ENCODE measurements around the gene TRAF5.

Gene TRAF5

DNA sequence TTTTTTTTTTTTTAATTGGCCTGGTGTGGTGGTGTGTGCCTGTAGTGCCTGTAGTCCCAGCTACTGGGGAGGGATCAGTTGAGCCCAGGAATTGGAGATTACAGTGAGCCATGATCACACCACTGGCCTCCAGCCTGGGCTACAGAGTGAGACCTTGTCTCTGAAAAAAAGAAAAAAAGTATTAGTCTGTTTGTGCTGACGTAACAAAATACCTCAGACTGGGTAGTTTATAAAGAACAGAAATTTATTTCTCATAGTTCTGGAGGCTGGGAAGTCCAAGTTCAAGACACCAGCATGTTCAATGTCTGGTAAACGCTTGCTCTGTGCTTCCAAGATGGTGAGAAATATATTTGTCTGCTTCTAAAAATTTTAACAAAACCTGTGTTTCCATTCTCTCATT lies 25.8 kb downstream of the TRAF5 start:
- no peaks in the 10 kb centered on the region for H3K27me3 Mint-ChIP-seq
- H3K4me3 Mint-ChIP-seq = no peak overlapping the region
- H3K27ac Mint-ChIP-seq = no peak overlapping the region
- H3K4me1 Mint-ChIP-seq = peaks cover 80% of the 10 kb centered on the region
- H3K9me3 Mint-ChIP-seq = peaks cover 11 to 22% of the 10 kb centered on the region in 2 donors
- no peak for DNase-seq
- ATAC-seq = no peak

DNA sequence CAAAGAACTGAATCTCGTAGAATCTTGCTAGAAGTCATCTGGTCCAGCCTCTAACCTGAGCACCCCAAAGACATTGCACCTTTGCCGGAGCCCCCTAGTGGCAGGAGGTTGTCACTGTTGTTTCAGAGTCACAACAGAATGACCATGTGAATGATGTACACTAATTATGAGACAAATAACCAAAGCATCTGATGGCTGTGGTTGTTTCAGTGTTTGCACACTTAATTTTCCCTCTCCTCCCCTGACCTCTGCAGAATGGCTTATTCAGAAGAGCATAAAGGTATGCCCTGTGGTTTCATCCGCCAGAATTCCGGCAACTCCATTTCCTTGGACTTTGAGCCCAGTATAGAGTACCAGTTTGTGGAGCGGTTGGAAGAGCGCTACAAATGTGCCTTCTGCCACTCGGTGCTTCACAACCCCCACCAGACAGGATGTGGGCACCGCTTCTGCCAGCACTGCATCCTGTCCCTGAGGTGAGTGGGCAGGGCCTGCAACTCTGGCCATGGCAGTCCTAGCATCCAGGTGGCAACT lies 26.4 kb downstream of the TRAF5 start:
- Mint-ChIP-seq H3K27me3 (no peaks in the 10 kb centered on the region), H3K4me3 (peak overlapping the region; percentile 37 to 51), H3K4me1 (peaks cover 76% of the 10 kb centered on the region), H3K27ac (peak overlapping the region; percentile 34 to 93), H3K9me3 (peaks cover 11 to 22% of the 10 kb centered on the region in 2 donors)
- ATAC-seq = peak; percentile 91
- peak; percentile 39 to 61 for DNase-seq

DNA sequence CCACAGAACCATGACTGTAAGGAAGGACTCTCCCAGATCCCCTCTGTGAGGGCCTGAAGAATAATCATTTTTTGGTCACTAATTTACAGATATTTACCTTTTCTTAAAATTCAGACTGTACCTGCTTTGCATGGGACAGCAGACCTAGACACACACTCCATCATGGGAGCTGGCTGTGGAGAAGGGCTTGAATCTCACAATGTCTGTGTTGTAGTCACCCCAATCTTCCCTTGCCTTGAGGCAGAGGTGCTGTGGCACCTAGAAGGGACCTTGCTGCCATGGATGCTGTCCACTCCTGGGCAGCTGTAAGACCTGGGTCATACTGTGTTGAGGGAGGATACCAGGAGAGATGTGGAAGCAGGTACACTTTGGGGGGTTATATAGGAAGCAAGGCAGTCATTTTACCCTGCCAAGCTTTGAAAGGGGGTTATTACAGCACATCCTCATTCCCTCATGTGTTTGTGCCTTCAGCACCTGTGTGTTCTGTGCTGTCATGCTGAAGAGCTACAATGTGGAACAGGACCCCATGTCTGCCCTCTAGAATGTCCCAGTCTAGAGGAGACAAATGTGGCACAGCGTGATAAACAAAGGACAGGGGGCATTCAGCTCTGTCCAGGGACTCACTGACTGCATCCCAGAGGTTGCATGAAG lies 27.1 kb downstream of the TRAF5 start:
- ATAC-seq = peak; percentile 11

DNA sequence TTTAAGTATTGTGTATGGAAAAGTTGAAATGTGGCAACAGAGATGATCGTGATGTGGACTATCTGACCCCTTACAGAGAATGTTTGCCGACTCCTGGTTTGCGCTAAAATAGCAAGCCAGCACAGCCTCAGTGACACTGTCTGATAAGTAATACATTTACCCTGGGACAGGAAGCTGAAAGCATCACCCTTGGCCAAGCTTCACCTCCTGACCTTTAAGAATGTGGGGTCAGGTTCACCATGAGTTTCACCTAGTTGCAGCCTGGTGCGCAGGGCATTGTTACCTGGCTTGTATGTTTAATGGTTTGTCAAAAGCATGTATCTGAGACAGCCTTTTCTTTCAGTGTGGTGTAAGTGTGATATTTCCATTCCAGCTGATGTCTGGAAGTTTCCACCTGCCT lies 29.2 kb downstream of the TRAF5 start:
- peak in 1 of 2 donors; percentile 29 for DNase-seq
- Mint-ChIP-seq H3K27ac (no peak overlapping the region), H3K4me1 (peaks cover 70% of the 10 kb centered on the region), H3K4me3 (no peak overlapping the region), H3K27me3 (no peaks in the 10 kb centered on the region), H3K9me3 (peaks cover 10 to 11% of the 10 kb centered on the region in 2 donors)
- ATAC-seq = peak; percentile 55

More for the DNA sequence above, 27.1 kb downstream of the TRAF5 start:
- Mint-ChIP-seq H3K27ac (peak overlapping the region in 1 of 2 donors; percentile 40), H3K4me3 (peak overlapping the region in 1 of 2 donors; percentile 51), H3K9me3 (peaks cover 11 to 22% of the 10 kb centered on the region in 2 donors), H3K4me1 (peaks cover 76% of the 10 kb centered on the region), H3K27me3 (no peaks in the 10 kb centered on the region)
- no peak for DNase-seq

DNA sequence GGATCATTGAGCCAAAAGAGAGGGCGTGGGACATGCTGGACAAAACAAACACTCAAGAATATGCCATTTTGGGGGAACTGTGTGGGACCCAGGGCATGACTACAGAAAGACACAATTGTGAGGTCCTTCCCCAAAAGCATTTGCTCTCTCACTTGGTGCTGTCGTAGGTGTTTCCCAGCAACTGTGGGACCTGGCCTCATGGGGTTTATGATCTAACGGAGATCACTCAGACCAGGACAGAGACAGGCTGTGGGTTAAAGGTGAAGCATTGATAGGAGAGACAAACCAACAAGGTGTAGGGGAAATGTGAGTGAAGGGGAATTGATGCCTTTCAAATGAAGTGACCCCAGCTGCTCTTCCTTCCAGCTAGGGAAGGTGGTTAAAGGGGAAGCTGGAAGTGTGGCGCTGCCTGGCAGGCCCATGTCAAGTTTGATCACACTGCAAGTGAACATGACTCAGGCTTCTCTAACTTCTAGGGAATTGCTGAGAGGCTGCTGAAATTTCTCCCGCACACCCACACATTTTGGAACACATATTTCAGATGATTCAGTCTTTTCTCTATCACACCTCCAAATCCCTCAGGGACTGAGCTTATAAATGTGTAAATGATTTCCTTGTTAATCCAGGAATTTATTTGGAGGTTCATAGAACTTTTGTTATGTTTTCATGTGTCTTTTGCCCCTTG lies 30.2 kb downstream of the TRAF5 start:
- Mint-ChIP-seq H3K4me3 (no peak overlapping the region), H3K4me1 (peaks cover 62% of the 10 kb centered on the region), H3K9me3 (peaks cover 3% of the 10 kb centered on the region in 2 donors), H3K27me3 (no peaks in the 10 kb centered on the region), H3K27ac (no peak overlapping the region)
- no peak for DNase-seq
- ATAC-seq = no peak

DNA sequence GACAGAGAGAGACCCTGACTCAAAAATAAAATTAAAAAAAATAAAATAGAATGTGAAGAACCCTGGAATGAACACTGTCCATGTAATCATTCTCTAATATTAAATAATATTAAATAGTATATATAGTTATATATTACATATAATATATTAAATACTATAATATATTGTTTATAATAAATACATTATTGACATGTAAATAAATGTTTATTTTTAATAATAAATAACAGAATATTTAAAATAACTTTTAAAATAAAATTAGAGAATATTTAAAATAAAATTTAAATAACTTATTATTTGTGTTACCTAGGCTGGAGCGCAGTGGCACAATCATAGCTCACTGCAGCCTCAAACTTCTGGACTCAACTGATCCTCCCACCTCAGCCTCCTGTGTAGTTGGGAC lies 32.1 kb downstream of the TRAF5 start:
- no peak for ATAC-seq
- DNase-seq = no peak
- no peak overlapping the region for H3K27ac Mint-ChIP-seq
- peaks cover 44% of the 10 kb centered on the region for H3K4me1 Mint-ChIP-seq
- no peak overlapping the region for H3K4me3 Mint-ChIP-seq
- no peaks in the 10 kb centered on the region for H3K27me3 Mint-ChIP-seq
- H3K9me3 Mint-ChIP-seq = no peaks in the 10 kb centered on the region

DNA sequence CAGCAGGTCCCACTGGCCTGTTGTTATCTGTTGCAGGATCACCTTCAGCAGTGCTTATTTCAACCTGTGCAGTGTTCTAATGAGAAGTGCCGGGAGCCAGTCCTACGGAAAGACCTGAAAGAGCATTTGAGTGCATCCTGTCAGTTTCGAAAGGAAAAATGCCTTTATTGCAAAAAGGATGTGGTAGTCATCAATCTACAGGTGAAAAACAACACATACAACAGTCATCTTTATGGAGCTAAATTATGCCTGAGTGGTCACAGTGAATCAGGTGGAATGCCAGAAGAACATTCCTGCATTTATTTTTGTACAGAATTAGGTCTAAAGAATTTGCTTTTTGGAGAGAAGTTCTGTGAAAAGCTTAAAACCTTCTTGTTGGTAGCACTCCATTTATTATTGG lies 33.2 kb downstream of the TRAF5 start:
- Mint-ChIP-seq H3K27me3 (no peaks in the 10 kb centered on the region), H3K9me3 (no peaks in the 10 kb centered on the region), H3K4me3 (no peak overlapping the region), H3K27ac (no peak overlapping the region), H3K4me1 (peaks cover 32% of the 10 kb centered on the region)
- DNase-seq = no peak
- no peak for ATAC-seq

DNA sequence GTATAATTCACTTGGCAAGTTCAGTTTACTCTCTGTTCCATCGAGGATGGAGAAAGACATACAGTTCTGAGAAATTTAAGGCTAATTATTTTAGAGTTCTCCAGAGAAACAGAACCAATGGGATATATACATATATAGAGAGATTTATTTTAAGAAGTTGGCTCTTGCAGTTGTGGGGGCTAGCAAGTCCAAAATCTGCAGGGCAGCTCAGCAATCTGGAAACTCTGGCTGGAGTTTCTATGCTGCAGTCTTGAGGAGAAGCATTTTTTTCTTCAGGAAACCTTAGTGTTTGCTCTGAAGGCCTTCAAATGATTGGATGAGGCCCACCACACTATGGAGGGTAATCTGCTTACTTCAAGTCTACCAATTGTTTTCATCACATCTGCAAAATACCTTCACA lies 34.6 kb downstream of the TRAF5 start:
- Mint-ChIP-seq H3K27ac (no peak overlapping the region), H3K4me3 (no peak overlapping the region), H3K9me3 (no peaks in the 10 kb centered on the region), H3K4me1 (peaks cover 19% of the 10 kb centered on the region), H3K27me3 (no peaks in the 10 kb centered on the region)
- ATAC-seq = no peak
- DNase-seq = no peak

DNA sequence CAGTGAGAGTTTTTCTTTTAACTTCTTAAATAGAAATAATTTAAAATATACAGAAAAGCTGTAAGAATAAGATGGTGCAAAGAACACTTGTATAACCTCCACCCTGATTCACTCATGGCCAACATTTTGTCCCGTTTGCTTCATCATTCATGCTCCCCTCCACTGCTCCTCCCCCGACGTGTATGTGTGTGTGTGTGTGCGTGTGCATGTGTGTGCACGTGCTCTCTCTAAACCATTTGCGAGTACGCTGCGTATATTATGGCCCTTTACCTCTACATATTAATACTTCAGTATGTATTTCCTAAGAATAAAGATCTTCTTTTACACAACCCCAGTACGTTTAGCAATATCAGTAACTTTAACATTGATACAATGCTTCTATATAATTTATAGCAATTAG lies 43.0 kb downstream of the TRAF5 start:
- Mint-ChIP-seq H3K4me1 (peaks cover 15% of the 10 kb centered on the region), H3K27ac (no peak overlapping the region), H3K27me3 (no peaks in the 10 kb centered on the region), H3K9me3 (no peaks in the 10 kb centered on the region), H3K4me3 (no peak overlapping the region)
- ATAC-seq (no peak), DNase-seq (no peak)

DNA sequence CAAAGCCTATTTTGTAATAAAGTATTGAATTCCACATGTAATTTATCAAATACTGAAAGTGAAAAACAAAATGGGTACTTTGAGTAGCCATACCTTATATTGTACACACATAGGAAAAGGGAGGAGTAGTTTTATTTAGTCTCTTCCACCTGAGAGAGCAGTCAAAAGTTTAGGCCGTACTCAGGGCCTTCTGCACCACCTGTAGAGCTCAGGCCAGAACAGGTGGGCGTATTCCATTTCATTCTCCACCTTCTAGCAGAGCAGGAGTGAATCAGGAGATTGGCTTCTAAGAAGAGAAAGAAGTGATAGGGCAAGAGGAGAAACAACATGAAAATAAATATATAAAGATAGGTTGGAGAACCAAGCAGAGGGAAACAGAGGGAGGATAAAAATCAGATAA lies 44.0 kb downstream of the TRAF5 start:
- Mint-ChIP-seq H3K27ac (peak overlapping the region; percentile 42 to 57), H3K27me3 (no peaks in the 10 kb centered on the region), H3K9me3 (no peaks in the 10 kb centered on the region), H3K4me1 (peaks cover 15% of the 10 kb centered on the region), H3K4me3 (no peak overlapping the region)
- no peak for DNase-seq
- no peak for ATAC-seq

DNA sequence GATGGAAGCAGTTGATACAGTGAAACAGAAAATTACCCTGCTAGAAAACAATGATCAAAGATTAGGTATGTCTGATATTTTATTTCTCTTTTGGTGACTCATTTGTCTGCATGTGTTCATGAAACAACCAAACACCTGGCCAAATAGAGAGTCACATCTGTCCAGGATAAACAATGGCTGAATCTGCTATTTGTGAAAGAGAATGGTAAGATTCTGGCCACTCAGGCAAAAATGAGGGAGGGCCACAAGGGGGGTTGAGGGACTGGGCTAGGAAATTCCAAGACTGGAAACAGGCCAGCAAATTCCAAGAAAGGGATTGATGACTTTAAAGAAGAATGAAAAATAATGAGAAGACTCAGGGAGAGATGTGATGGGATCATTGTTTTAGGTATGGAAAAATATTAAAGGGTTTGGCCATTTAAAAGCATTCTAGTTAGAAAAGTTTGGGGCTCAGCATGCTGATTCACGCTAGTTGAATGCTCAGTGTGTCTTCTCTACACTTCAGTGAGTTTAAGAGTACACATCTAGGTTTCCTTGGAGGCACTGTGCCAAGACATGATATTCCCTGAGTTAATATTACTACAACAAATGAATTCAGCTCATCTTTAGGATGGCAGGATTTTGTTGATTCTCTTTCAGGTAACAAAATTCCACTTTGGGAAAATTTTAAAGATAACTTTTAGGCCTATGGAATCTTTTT lies 44.9 kb downstream of the TRAF5 start:
- peaks cover 19% of the 10 kb centered on the region for H3K4me1 Mint-ChIP-seq
- no peak for ATAC-seq
- H3K27ac Mint-ChIP-seq = peak overlapping the region in 1 of 2 donors; percentile 50
- no peaks in the 10 kb centered on the region for H3K9me3 Mint-ChIP-seq
- no peak for DNase-seq
- H3K4me3 Mint-ChIP-seq = no peak overlapping the region
- no peaks in the 10 kb centered on the region for H3K27me3 Mint-ChIP-seq

DNA sequence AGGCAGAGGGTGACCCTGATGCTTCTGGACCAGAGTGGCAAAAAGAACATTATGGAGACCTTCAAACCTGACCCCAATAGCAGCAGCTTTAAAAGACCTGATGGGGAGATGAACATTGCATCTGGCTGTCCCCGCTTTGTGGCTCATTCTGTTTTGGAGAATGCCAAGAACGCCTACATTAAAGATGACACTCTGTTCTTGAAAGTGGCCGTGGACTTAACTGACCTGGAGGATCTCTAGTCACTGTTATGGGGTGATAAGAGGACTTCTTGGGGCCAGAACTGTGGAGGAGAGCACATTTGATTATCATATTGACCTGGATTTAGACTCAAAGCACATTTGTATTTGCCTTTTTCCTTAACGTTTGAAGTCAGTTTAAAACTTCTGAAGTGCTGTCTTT lies 45.8 kb downstream of the TRAF5 start:
- H3K9me3 Mint-ChIP-seq = no peaks in the 10 kb centered on the region
- H3K4me1 Mint-ChIP-seq = peaks cover 28% of the 10 kb centered on the region
- no peak overlapping the region for H3K4me3 Mint-ChIP-seq
- no peak for ATAC-seq
- H3K27me3 Mint-ChIP-seq = no peaks in the 10 kb centered on the region
- H3K27ac Mint-ChIP-seq = no peak overlapping the region
- no peak for DNase-seq

DNA sequence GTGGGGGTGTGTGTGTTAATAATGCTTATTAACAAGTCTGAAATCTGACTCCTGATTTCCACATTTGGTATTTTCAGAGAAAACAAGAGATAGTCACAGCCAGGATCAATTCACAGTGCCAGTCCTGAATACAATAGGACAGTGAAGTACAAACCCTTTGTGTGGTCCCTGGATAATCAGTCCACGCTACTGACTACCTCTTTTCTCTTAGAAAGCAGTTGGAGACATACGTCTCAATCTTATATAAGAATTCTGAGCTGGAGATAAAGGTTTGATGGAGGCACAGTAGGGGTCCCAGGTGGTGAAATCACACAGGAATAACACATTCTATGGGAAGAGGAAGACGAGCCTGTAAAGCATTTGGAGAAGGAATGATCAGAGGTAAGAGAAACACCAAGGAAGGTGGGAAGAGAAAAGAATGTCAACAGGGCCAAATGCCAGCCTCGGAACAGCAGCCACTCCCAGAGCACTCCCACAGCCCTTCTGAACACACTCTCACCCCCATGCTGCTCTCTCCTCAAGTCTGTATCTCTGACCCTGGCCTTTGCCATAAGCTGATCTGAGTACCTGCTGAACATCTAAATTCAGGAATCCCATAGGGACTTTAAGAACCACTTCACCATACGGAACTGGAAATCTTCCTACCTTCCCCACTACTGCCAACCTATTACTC lies 48.6 kb downstream of the TRAF5 start:
- no peaks in the 10 kb centered on the region for H3K27me3 Mint-ChIP-seq
- ATAC-seq = no peak
- DNase-seq = no peak

DNA sequence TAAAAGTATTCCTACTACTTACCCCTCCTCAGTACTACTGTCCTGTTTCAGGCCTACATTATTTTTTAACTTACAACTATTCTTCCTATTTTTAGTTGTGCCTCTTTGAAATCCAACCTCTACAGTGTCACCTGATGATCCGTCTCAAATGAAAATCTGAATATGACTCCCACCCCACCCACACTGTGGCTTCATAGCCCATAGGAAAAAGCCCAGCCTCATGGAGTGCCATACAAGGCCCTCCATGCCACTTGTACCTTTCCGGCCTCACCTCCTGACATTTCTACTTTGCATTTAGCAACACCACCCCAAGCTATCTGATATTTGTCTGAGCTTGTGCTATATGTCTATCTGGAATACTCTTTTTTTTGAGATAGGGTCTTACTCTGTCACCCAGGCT lies 49.3 kb downstream of the TRAF5 start:
- no peaks in the 10 kb centered on the region for H3K9me3 Mint-ChIP-seq
- H3K4me3 Mint-ChIP-seq = no peak overlapping the region
- peaks cover 37% of the 10 kb centered on the region for H3K4me1 Mint-ChIP-seq
- ATAC-seq (no peak), DNase-seq (no peak)
- H3K27ac Mint-ChIP-seq = peak overlapping the region in 1 of 2 donors; percentile 17
- H3K27me3 Mint-ChIP-seq = no peaks in the 10 kb centered on the region

More for the DNA sequence above, 48.6 kb downstream of the TRAF5 start:
- Mint-ChIP-seq H3K4me1 (peaks cover 34% of the 10 kb centered on the region), H3K4me3 (no peak overlapping the region), H3K9me3 (no peaks in the 10 kb centered on the region), H3K27ac (no peak overlapping the region)

DNA sequence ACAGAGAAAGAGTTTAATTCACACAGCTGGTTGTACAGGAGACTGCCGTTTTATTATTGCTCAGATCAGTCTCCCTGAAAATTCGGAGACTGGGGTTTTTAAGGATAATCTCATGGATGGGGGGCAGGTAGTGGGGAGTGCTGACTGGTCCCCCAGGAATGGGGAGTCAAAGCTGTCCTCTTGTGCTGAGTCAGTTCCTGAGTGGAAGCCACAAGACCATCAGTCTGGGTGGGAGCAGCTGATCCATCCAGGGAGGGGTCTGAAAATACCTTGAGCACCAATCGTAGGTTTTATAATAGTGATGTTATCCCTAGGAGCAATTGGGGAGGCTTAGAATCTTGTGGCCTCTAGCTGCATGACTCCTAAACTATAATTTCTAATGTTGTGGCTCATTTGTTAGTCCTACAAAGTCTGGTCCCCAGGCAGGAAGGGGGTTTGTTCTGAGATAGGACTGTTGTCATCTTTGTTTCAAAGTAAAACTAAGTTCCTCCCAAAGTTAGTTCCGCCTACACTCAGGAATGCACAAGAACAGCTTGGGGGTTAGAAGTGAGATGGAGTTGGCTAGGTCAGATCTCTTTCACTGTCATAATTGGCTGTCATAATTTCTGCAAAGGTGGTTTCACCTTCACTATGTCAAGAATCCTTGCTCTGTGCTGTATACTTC lies 50.3 kb downstream of the TRAF5 start:
- no peak overlapping the region for H3K4me3 Mint-ChIP-seq
- H3K4me1 Mint-ChIP-seq = peaks cover 45% of the 10 kb centered on the region
- DNase-seq (no peak), ATAC-seq (no peak)
- no peak overlapping the region for H3K27ac Mint-ChIP-seq
- H3K27me3 Mint-ChIP-seq = no peaks in the 10 kb centered on the region
- H3K9me3 Mint-ChIP-seq = no peaks in the 10 kb centered on the region
